HG03108 (cell line): ENCODE measurements around the gene SETD6.
"Not testable (repeated sequence)": the region's sequence is repeated elsewhere in the genome, so short reads cannot be mapped to it uniquely, and the experiment has no call there.

Source experiments
- ATAC-seq: cut with Tn5 transposase; IDR thresholded peaks from one replicate; pipeline ENCODE4 v1.9.1; 2021; ENCODE audit warnings: moderate library complexity; ENCODE audit not compliant: unreplicated experiment

The SETD6 gene

GRCh38 chr16:58535100-58535499 is 19.8 kb downstream of the SETD6 start:
- no peak for ATAC-seq

GRCh38 chr16:58536278-58536677 is 21.0 kb downstream of the SETD6 start:
- ATAC-seq = no peak

- ATAC-seq = no peak
Measured at GRCh38 chr16:58537124-58537906, 22.0 kb downstream of the SETD6 start.

DNA sequence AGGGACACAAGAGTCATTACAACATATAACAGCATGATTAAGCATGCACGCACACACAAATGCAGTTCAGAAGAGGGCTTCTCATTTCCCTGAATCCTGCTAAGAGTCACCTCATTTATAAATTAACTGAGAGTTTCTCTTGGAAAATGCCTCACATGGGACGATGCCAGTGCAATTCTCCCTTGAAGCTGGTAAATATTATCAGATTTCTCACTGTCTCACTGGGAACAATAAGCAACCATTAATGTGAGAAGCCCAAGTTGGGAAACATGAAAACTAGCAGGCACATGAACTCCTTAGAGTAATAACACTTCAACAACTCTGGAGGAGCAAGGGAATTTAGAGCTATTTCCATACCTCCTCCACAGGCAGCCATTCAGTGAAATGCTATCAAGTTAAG is 26.4 kb downstream of the SETD6 start:
- no peak for ATAC-seq

DNA sequence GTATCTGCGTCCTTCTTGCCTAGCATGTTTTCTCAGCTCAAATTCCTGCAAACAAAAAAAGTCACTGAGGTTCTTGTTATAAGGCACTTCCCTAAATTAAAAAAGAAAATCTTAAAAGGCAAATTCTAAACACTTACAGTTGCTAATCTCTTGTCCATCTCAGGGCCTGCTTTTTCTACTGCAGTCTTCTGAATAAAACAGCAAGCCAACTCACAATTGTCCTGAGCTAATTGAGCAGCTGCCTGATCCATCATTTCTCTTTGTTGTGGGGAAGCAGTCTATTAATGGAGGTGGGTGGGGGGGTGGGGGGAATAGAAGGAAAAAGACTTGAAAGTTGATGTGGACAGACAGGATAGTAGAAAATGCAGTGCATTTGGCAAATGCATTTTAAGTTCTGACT is 27.0 kb downstream of the SETD6 start:
- ATAC-seq = no peak

DNA sequence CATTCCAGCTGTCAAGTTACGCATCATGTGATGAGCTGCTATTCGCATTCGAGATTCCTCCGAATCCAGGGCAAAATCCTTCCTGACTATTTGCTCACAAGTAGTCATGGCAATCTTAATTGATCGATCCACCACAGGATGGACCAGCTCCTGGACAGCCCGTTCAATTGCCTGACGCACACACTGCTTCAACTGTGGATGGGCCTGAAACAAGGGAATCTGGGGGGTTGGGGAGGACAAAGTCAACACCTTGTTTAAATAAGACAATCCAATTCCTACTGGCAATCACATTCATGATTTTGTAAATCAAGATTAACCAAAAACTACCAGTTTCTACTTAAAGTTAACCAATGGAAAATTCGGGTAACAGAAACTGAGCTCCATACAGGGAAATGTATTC is 28.4 kb downstream of the SETD6 start:
- ATAC-seq = no peak

DNA sequence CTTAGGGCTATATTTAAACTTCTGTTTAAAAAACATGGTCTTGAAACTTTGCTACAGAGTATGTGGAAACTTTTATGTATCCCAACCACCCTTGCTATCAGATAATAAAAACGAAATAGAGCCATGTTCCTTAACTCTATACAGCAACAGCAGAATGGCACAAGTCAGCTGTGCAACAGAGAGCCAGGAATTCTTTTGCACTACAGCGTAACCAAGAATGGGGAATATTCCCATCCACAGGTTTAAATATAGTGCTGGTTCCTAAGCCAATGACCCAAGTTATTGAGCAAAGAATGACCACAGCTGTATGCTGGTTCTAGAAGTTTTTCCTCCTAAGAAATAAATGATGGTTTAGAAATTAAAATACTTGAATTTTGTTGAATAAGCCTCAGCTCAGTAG is 33.1 kb downstream of the SETD6 start:
- no peak for ATAC-seq

GRCh38 chr16:58551496-58551895 is 36.2 kb downstream of the SETD6 start:
- ATAC-seq = no peak

DNA sequence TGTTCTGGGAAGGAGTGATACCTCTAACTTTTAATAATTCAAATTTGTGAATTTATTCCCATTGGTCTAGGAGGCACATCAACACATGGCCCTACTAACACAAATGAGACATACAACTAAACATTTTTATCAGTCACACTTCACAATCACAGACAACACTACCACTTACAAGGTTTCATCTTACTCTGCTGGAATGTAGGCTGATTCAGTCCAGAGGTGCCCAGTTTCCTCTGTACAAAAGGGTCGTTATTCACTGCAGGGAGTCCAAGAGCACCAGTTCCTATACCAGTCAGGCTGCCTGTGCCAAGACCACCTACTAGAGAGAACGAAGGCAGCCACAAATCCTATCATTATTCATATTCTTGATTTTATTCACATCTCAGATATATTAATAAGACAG is 41.4 kb downstream of the SETD6 start:
- no peak for ATAC-seq

- no peak for ATAC-seq
Measured at GRCh38 chr16:58563235-58563634, 47.9 kb downstream of the SETD6 start.

- ATAC-seq = no peak
Measured at GRCh38 chr16:58563775-58564174, 48.5 kb downstream of the SETD6 start.

DNA sequence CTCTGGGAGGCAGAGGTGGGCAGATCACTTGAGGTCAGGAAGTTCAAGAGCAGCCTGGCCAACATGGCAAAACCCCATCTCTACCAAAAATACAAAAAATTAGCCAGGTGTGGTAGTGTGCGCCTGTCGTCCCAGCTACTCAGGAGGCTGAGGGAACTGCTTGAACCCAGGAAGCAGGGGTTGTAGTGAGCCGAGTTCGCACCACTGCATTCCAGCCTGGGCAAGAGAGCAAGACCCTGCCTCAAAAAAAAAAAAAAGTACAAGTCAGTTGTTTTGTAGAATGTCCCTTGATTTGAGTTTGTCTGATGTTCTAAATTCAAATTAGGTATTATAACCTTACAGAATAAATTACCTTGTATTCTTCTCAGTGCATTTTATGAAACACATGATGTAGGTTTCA is 50.4 kb downstream of the SETD6 start:
- not testable (repeated sequence) for ATAC-seq
